MM.1S (cell line): ENCODE measurements around the gene GSG1L2.

ENCODE experiments used
- DNase-seq: peaks from one replicate; pipeline ENCODE4 v3.0.0-alpha.2; 2015
- H2AFZ ChIP-seq: fragments of 300-600 bp; sonication (generic); 2 replicates; pipeline ENCODE4 v1.6.0; 2016; ENCODE audit warnings: antibody characterized with exemption, low read length
- H3F3A ChIP-seq: fragments of 300-600 bp; sonication (generic); 2 replicates; pipeline ENCODE4 v1.6.1; 2016; ENCODE audit warnings: mild to moderate bottlenecking, antibody characterized with exemption, low read length, moderate library complexity, mixed read lengths; ENCODE audit not compliant: insufficient read depth
- H3K27ac ChIP-seq: fragments of 300-600 bp; sonication (generic); 2 replicates; pipeline ENCODE4 v1.5.1; 2016; ENCODE audit warnings: mild to moderate bottlenecking, low read length
- H3K27me3 ChIP-seq: fragments of 300-600 bp; sonication (generic); replicated peaks from 2 replicates; pipeline ENCODE4 v1.6.0; 2016; ENCODE audit warnings: low read length; ENCODE audit not compliant: insufficient read depth
- H3K36me3 ChIP-seq: fragments of 300-600 bp; sonication (generic); replicated peaks from 2 replicates; pipeline ENCODE4 v1.6.1; 2016; ENCODE audit warnings: mild to moderate bottlenecking, low read length, mixed read lengths; ENCODE audit not compliant: insufficient read depth
- H3K4me1 ChIP-seq: fragments of 300-600 bp; sonication (generic); 2 replicates; pipeline ENCODE4 v1.6.1; 2016; ENCODE audit warnings: low read length, mixed read lengths
- H3K4me2 ChIP-seq: fragments of 300-600 bp; sonication (generic); 2 replicates; pipeline ENCODE4 v1.6.0; 2016; ENCODE audit warnings: low read depth, low read length
- H3K4me3 ChIP-seq: fragments of 300-600 bp; sonication (generic); 2 replicates; pipeline ENCODE4 v1.5.1; 2016; ENCODE audit warnings: low read length, mixed read lengths
- H3K79me2 ChIP-seq: fragments of 300-600 bp; sonication (generic); 2 replicates; pipeline ENCODE4 v1.6.1; 2016; ENCODE audit warnings: mixed run types, low read length, mixed read lengths
- H3K9ac ChIP-seq: fragments of 300-600 bp; sonication (generic); 2 replicates; pipeline ENCODE4 v1.6.1; 2016; ENCODE audit warnings: low read length, mixed read lengths
- H3K9me2 ChIP-seq: fragments of 300-600 bp; sonication (generic); replicated peaks from 2 replicates; pipeline ENCODE4 v1.6.1; 2016; ENCODE audit warnings: mild to moderate bottlenecking, low read length, mixed read lengths; ENCODE audit not compliant: insufficient read depth
- H3K9me3 ChIP-seq: fragments of 300-600 bp; sonication (generic); replicated peaks from 2 replicates; pipeline ENCODE4 v1.6.1; 2016; ENCODE audit warnings: mild to moderate bottlenecking, low read length, mixed read lengths; ENCODE audit not compliant: insufficient read depth
- H4K20me1 ChIP-seq: fragments of 300-600 bp; sonication (generic); 2 replicates; pipeline ENCODE4 v1.6.1; 2016; ENCODE audit warnings: mild to moderate bottlenecking, low read length, moderate library complexity, mixed read lengths; ENCODE audit not compliant: insufficient read depth
- EZH2 ChIP-seq: fragments of 300-600 bp; sonication (generic); optimal IDR thresholded peaks from 2 replicates; pipeline ENCODE3; 2017; ENCODE audit warnings: low read depth, mild to moderate bottlenecking, antibody characterized with exemption, low read length, mixed read lengths
- EZH2phosphoT487 ChIP-seq: fragments of 300-600 bp; sonication (generic); IDR thresholded peaks from 2 replicates; pipeline ENCODE4 v1.6.1; 2018; ENCODE audit warnings: antibody characterized with exemption, low read length
- TF ChIP-seq, protein P1 (sequence below): fragments of 300-600 bp; sonication (generic); IDR thresholded peaks from 2 replicates; pipeline ENCODE4 v1.5.1; 2016; ENCODE audit warnings: antibody characterized with exemption, low read length, mixed read lengths

GSG1L2 gene

GRCh38 chr17:9763643-9764042 lies 58.2 kb downstream of the GSG1L2 start:
- Histone ChIP-seq H3K9me3 (no peaks in the 10 kb centered on the region), H3K4me3 (no peak overlapping the region), H3K4me1 (no peaks in the 10 kb centered on the region), H3K27me3 (peaks cover 20% of the 10 kb centered on the region), H3K27ac (no peak overlapping the region), H4K20me1 (no peaks in the 10 kb centered on the region), H2AFZ (no peak overlapping the region), H3K4me2 (no peak overlapping the region), H3K9me2 (no peaks in the 10 kb centered on the region), H3K79me2 (no peaks in the 10 kb centered on the region), H3F3A (no peaks in the 10 kb centered on the region), H3K9ac (no peak overlapping the region), H3K36me3 (no peaks in the 10 kb centered on the region)
- TF ChIP-seq, protein P1, sequence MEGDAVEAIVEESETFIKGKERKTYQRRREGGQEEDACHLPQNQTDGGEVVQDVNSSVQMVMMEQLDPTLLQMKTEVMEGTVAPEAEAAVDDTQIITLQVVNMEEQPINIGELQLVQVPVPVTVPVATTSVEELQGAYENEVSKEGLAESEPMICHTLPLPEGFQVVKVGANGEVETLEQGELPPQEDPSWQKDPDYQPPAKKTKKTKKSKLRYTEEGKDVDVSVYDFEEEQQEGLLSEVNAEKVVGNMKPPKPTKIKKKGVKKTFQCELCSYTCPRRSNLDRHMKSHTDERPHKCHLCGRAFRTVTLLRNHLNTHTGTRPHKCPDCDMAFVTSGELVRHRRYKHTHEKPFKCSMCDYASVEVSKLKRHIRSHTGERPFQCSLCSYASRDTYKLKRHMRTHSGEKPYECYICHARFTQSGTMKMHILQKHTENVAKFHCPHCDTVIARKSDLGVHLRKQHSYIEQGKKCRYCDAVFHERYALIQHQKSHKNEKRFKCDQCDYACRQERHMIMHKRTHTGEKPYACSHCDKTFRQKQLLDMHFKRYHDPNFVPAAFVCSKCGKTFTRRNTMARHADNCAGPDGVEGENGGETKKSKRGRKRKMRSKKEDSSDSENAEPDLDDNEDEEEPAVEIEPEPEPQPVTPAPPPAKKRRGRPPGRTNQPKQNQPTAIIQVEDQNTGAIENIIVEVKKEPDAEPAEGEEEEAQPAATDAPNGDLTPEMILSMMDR, result no peak
- no peak for TF ChIP-seq EZH2
- TF ChIP-seq EZH2phosphoT487, result no peak
- no peak for DNase-seq

GRCh38 chr17:9760266-9760665 lies 61.6 kb downstream of the GSG1L2 start:
- no peak overlapping the region for H3K27ac ChIP-seq
- H3K4me2 ChIP-seq, result no peak overlapping the region
- no peaks in the 10 kb centered on the region for H3K4me1 ChIP-seq

DNA sequence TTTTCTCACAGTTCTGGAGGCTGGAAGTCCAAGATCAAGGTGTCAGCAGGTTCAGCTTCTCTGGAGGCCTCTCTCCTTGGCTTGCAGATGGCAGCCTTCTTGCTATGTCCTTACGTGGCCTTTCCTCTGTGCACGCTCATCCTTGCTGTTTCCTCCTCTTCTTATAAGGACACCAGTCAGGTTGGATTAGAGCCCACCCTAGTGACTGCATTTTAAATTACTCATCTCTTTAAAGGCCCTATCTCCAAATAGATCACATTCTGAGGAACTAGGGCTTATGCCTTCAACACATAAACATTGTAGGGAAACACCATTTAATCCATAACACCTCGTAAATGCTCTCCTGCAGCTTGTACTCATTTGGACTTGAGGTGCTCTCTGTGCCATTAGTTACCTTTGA lies 66.8 kb downstream of the GSG1L2 start:
- Histone ChIP-seq H3K9me2 (no peaks in the 10 kb centered on the region), H3K36me3 (no peaks in the 10 kb centered on the region), H2AFZ (no peak overlapping the region), H3K27me3 (peaks cover 31% of the 10 kb centered on the region), H3F3A (no peaks in the 10 kb centered on the region), H3K79me2 (no peaks in the 10 kb centered on the region), H3K4me2 (no peak overlapping the region), H4K20me1 (no peaks in the 10 kb centered on the region), H3K4me3 (no peak overlapping the region), H3K9ac (no peak overlapping the region), H3K9me3 (no peaks in the 10 kb centered on the region), H3K27ac (no peak overlapping the region), H3K4me1 (no peaks in the 10 kb centered on the region)
- DNase-seq, result no peak
- TF ChIP-seq EZH2 (no peak), EZH2phosphoT487 (no peak)

More at GRCh38 chr17:9760266-9760665, 61.6 kb downstream of the GSG1L2 start:
- DNase-seq, result no peak
- no peak overlapping the region for H2AFZ ChIP-seq
- H3K79me2 ChIP-seq, result no peaks in the 10 kb centered on the region
- H3K9me3 ChIP-seq, result no peaks in the 10 kb centered on the region
- TF ChIP-seq EZH2phosphoT487 (no peak), EZH2 (no peak)
- TF ChIP-seq, protein P1, result no peak
- no peaks in the 10 kb centered on the region for H4K20me1 ChIP-seq
- peaks cover 32% of the 10 kb centered on the region for H3K27me3 ChIP-seq
- H3F3A ChIP-seq, result no peaks in the 10 kb centered on the region
- no peaks in the 10 kb centered on the region for H3K36me3 ChIP-seq
- no peak overlapping the region for H3K4me3 ChIP-seq
- no peaks in the 10 kb centered on the region for H3K9me2 ChIP-seq
- H3K9ac ChIP-seq, result no peak overlapping the region
